Fibroblast of peridontal ligament (primary cell): ENCODE results near the gene PCNX2.
"Not testable (repeated sequence)": the region's sequence is repeated elsewhere in the genome, so short reads cannot be mapped to it uniquely, and the experiment has no call there.

Source experiments
- DNase-seq: peaks from one replicate; pipeline ENCODE4 v3.0.0-alpha.2; 2010; ENCODE audit errors: extremely low read depth

The PCNX2 gene

GRCh38 chr1:233010146-233010545, 285.4 kb downstream of the PCNX2 start:
- DNase-seq: peak; percentile 64

GRCh38 chr1:233006541-233006973, 289.0 kb downstream of the PCNX2 start:
- no peak for DNase-seq

DNA sequence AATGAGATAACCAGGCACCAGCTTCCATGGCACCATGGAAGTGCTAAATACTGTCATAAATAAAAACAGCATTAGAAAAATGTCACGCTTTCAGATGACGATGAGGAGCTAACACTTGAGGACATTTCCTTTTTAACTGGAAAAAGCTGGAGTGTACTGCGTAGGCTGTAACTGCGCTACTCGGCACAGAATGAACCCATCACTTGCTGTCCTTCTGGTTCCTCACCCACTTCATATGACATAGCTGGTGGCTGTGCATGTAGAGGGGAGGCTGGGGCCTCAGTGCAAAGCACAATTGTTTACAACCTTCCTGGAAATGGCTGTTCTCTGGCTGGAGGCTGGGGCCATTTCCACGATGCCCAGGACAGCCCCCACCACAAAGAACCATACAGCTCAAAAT, 289.4 kb downstream of the PCNX2 start:
- DNase-seq: no peak

GRCh38 chr1:233005703-233006102, 289.8 kb downstream of the PCNX2 start:
- no peak for DNase-seq

DNA sequence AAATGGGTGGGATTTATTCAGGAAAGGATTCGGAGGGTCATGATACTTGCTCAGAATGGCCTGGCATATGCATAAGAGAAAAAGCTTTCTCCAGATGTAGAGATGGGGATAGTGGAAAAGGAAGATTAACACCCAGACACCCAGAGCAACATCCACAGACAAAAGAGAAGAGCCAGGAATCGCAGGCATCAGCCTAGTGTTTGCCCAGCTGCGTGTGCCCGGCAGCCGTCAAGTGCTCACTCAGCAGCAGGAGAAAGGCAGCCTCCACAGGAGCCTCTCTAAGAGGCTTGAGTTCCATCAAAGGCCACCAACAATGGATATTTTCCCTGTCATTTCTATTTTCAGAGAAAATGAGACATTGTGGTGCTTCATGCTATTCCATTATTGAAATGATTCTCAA, 290.4 kb downstream of the PCNX2 start:
- DNase-seq: no peak

DNA sequence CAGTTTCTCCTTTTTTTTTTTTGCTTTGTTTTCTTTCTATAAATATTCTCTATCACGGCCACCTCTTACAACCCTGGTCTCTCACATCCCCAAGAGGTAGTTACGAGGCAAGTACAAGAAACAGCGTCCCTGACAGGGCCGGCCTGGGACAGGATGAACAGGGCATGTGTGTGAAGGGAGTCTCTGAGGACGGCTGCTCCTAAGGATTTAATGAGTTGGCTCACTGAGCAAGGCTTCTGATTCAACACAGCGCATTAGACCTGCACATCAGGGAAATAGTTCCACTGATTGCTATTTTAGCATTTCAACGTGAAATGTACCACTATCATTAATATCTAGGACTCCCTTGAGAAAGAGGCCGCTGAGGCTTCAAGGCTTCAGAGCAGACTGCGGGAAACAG, 291.1 kb downstream of the PCNX2 start:
- DNase-seq: no peak

DNA sequence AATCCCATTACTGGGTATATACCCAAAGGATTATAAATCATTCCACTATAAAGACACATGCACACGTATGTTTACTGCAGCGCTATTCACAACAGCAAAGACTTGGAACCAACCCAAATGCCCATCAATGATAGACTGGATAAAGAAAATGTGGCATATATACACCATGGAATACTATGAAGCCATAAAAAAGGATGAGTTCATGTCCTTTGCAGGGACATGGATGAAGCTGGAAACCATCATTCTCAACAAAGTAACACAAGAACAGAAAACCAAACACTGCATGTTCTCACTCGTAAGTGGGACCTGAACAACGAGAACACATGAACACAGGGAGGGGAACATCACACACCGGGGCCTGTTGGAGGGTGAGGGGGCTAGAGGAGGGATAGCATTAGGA, 291.9 kb downstream of the PCNX2 start:
- not testable (repeated sequence) for DNase-seq

- no peak for DNase-seq
Measured at GRCh38 chr1:232999956-233000625, 295.4 kb downstream of the PCNX2 start.

DNA sequence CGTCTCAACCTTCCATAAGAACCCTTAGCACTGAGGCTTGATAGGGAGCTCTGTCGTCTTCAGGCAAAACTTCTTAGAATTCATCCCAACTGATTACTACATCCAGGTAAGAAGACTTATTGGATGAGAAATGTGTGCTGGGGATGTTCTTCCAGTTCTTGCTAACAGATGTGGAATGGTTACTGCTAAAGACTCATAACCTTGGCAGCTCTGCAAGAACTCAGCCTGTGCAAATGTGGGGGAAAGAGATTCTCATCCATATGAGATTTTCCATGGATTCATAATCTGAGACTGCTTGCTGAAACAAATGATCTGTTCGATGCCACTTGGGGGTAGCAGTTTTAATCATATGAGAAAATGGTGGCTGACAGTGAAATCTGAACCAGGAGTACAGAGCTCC, 296.9 kb downstream of the PCNX2 start:
- DNase-seq: no peak

DNA sequence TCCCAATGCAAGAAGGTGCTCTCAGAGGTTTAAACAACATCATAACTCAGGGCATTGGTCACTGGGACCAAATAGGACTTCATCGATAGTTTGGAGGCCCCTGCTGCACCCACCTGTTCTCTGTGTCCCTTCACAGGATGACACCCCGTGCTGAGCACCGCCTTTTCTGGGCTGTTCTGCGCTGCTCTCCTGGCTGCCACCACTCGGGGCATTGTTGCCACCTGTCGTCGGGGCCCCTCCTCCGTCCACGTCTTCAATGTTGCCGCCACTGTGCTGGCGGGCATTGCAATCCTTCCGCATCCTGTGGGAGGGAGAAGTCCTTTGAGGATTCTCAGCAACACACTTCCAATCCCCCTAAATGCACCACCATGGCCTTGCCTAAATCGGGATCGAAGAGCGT, 297.4 kb downstream of the PCNX2 start:
- DNase-seq: no peak

GRCh38 chr1:232996143-232996542, 299.4 kb downstream of the PCNX2 start:
- DNase-seq: no peak

GRCh38 chr1:232995189-232995588, 300.3 kb downstream of the PCNX2 start:
- no peak for DNase-seq

GRCh38 chr1:232993555-232993954, 302.0 kb downstream of the PCNX2 start:
- no peak for DNase-seq

DNA sequence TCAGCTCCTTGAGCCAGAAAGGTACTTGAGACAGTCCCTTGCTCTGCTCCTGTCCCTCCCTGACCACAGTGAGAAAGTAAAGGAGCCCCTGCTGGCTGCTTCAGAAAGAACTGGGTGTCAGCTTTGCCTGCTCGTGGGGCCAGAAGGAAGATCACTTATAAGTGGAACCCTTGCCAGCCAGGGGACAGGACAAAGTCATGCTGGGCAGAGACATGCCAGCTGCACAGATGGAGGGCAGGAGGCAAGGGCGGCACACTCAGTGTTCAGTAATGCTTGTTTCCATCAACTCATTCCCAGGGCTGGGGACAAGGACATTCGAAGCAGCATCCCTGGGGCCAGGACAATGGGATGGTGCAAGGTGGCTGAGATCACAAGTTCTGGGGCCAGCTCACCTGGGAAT, 303.3 kb downstream of the PCNX2 start:
- DNase-seq: no peak

GRCh38 chr1:232991238-232991637, 304.3 kb downstream of the PCNX2 start:
- no peak for DNase-seq

GRCh38 chr1:232990176-232991128, 305.1 kb downstream of the PCNX2 start:
- DNase-seq: no peak

GRCh38 chr1:232988572-232989040, 306.9 kb downstream of the PCNX2 start:
- peak; percentile 12 for DNase-seq

DNA sequence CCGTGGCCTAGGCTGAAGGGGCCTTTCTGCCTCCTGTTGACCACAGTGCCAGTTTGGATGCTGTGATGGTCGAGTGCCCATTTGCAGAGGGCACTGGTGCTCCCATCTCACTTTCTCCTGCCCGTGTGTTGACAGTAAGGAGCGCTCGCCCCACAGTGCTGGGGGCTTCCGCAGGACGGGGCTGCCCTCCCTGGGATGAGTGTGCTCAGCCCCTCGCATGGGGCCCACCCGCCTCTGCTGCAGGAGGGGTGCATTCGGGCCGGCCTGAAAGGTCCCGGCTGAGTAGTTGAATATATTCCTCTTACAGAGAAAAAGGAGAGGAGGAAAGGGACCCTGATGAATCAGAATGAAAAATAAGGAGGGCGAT, 307.8 kb downstream of the PCNX2 start:
- DNase-seq: no peak

DNA sequence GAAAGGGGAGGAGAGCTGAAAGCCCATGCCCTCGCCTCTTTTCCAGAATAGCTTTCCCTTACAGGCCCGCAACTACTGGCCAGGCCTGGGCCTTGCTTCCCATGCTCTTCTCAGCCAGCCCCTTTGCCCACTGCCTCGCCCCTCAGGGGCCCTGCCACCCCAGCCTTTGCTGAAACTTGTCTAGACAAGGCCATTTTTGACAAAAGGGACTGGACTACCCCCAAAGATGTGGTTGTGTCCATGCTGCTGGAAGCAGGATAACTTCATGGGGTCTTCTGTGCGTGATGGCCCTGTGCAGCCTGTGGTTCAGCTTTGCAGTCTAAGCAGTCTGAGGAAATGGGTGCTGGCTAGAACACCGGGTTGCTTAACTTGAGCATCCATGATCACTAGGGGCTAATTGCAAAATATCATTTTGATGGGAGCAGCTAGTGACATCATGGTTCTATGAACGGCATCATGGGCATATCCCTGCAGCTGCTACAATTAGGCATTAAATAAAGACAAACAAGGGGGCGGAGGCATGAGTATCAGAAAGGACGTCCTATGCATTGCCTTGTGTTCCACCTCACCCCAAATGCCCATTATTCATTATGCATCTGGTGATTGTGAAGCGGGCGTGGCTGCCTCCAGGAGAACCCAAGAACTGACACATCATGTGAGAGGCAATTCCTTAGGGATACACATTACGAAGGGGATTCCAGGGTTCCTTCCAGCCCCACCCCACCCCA, 308.3 kb downstream of the PCNX2 start:
- DNase-seq: no peak

DNA sequence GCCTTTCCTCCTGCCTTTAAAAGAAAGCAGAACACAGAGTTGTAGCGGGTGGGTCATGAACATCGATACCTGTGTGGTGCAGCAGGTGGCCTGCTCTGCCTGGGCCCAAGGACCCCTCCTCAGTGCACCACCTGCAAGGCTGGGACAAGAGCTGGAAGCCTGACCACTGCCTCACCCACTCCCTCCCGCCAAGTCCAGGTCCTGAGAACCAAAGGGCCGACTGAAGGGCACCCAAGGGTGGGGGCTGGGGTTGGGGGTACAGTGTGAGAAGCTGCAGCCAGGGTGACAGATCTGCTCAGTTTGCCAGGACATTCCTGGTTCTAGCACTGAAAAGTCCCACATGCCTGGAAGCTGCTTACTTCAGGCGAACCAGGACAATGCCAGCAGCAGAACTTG, 309.0 kb downstream of the PCNX2 start:
- DNase-seq: no peak

- DNase-seq: no peak
Measured at GRCh38 chr1:232985882-232986526, 309.5 kb downstream of the PCNX2 start.
